Islet of Langerhans (tissue), 1 donor: Measurements from ENCODE around the gene TMPRSS12.
"Not testable (repeated sequence)": the region's sequence is repeated elsewhere in the genome, so short reads cannot be mapped to it uniquely, and the experiment has no call there.

ENCODE experiments used
- FAIRE-seq: peaks from one replicate; lab custom pipeline; 2011; peaks lifted over from hg19 to GRCh38; lab: Jason Lieb, UNC

TMPRSS12 gene

GRCh38 chr12:50859621-50860310 lies 17.0 kb downstream of the TMPRSS12 start:
- no peak for FAIRE-seq

GRCh38 chr12:50862316-50862715 lies 19.6 kb downstream of the TMPRSS12 start:
- FAIRE-seq = no peak

- no peak for FAIRE-seq
These were observed 22.5 kb downstream of the TMPRSS12 start for GRCh38 chr12:50865266-50865665.

- not testable (repeated sequence) for FAIRE-seq
These were observed 26.2 kb downstream of the TMPRSS12 start for GRCh38 chr12:50868881-50869280.

GRCh38 chr12:50882563-50882962 lies 39.8 kb downstream of the TMPRSS12 start:
- no peak for FAIRE-seq

- FAIRE-seq = no peak
These were observed 44.5 kb downstream of the TMPRSS12 start for GRCh38 chr12:50887191-50887590.

- FAIRE-seq = no peak
These were observed 45.9 kb downstream of the TMPRSS12 start for GRCh38 chr12:50888666-50889065.

- FAIRE-seq = no peak
These were observed 51.5 kb downstream of the TMPRSS12 start for GRCh38 chr12:50894241-50894640.

- no peak for FAIRE-seq
These were observed 59.0 kb downstream of the TMPRSS12 start for GRCh38 chr12:50901685-50902113.

- FAIRE-seq = not testable (repeated sequence)
These were observed 65.8 kb downstream of the TMPRSS12 start for GRCh38 chr12:50908479-50908878.

GRCh38 chr12:50912361-50912760 lies 69.6 kb downstream of the TMPRSS12 start:
- not testable (repeated sequence) for FAIRE-seq

GRCh38 chr12:50913224-50913623 lies 70.5 kb downstream of the TMPRSS12 start:
- no peak for FAIRE-seq

GRCh38 chr12:50914872-50915484 lies 72.3 kb downstream of the TMPRSS12 start:
- FAIRE-seq = no peak

GRCh38 chr12:50916292-50916691 lies 73.6 kb downstream of the TMPRSS12 start:
- FAIRE-seq = no peak

- no peak for FAIRE-seq
These were observed 76.0 kb downstream of the TMPRSS12 start for GRCh38 chr12:50918584-50919316.

GRCh38 chr12:50922820-50923219 lies 80.1 kb downstream of the TMPRSS12 start:
- no peak for FAIRE-seq

GRCh38 chr12:50923361-50924130 lies 80.8 kb downstream of the TMPRSS12 start:
- no peak for FAIRE-seq

- FAIRE-seq = no peak
These were observed 81.4 kb downstream of the TMPRSS12 start for GRCh38 chr12:50924131-50924438.

- FAIRE-seq = peak; percentile 64
These were observed 82.0 kb downstream of the TMPRSS12 start for GRCh38 chr12:50924439-50925341.

GRCh38 chr12:50925342-50925651 lies 82.6 kb downstream of the TMPRSS12 start:
- FAIRE-seq = no peak

- FAIRE-seq = no peak
These were observed 83.2 kb downstream of the TMPRSS12 start for GRCh38 chr12:50925920-50926319.

- no peak for FAIRE-seq
These were observed 83.7 kb downstream of the TMPRSS12 start for GRCh38 chr12:50926415-50926814.
